Prostate gland (tissue), 2 donors: ENCODE results near the gene NTS. TPM values are rescaled to one million over a fixed set of nuclear protein-coding genes. Genes with fewer than 3 reads are reported as not detected.

Experiments used
- DNase-seq: peaks from one replicate; pipeline ENCODE4 v3.0.0-alpha.2; 2019; ENCODE audit warnings: low spot score
- H3K27ac ChIP-seq, 2 donors: fragments of 200-600 bp; sonication (generic); 2 replicates each; pipeline ENCODE4 v1.5.1; 2017 to 2019
- H3K27me3 ChIP-seq: fragments of 200-600 bp; sonication (generic); replicated peaks from 2 replicates; pipeline ENCODE4 v1.5.1; 2019; ENCODE audit not compliant: insufficient read depth
- H3K36me3 ChIP-seq, 2 donors: fragments of 200-600 bp; sonication (generic); 1 replicate in 1 of 2; 2 replicates in 1 of 2; pipeline versions ENCODE4 v1.5.1 to v1.8.1; 2017 to 2019
- H3K4me1 ChIP-seq: fragments of 200-600 bp; sonication (generic); replicated peaks from 2 replicates; pipeline ENCODE4 v1.5.1; 2019
- H3K4me3 ChIP-seq, 2 donors: fragments of 200-600 bp; sonication (generic); 2 replicates each; pipeline ENCODE4 v1.5.1; 2017 to 2019
- H3K9me3 ChIP-seq: fragments of 200-600 bp; sonication (generic); 2 replicates; pipeline ENCODE4 v1.5.1; 2017
- POLR2A ChIP-seq: fragments of 450-650 bp; IDR thresholded peaks from one replicate; pipeline ENCODE4 v1.6.1; 2016; ENCODE audit warnings: antibody characterized with exemption, mild to moderate bottlenecking
- POLR2AphosphoS5 ChIP-seq: sonication (generic); formaldehyde crosslinking; IDR thresholded peaks from one replicate; pipeline ENCODE4 v1.6.1; 2017; ENCODE audit warnings: antibody characterized with exemption
- WGBS: methylation state at CpG from one replicate; pipeline ENCODE4 v1.1.5; 2018; 5-methylcytosine and 5-hydroxymethylcytosine counted together
- intact Hi-C: fragments of 100-400 bp; cut with DNase I; formaldehyde crosslinking; loops from one replicate; pipeline ENCODE4 v1.14.2; 2022
- total RNA-seq, 2 donors: library from RNA; depleted of rRNA; stranded (reverse); fragments of >200 nt; gene quantifications; one replicate each; pipeline ENCODE4 v1.1.0, GENCODE V29; 2016
- TF ChIP-seq, protein P1 (sequence below), 4 experiments: fragments of 200-600 bp in 2 of 4; fragments of 450-650 bp in 2 of 4; sonication (generic) in 2 of 4; IDR thresholded peaks; 1 replicate in 3 of 4; 2 replicates in 1 of 4; pipeline ENCODE4 v1.5.1; 2016 to 2019; ENCODE audit warnings: antibody characterized with exemption in 4 of 4, mild to moderate bottlenecking in 2 of 4, moderate library complexity in 2 of 4

The NTS gene, protein sequence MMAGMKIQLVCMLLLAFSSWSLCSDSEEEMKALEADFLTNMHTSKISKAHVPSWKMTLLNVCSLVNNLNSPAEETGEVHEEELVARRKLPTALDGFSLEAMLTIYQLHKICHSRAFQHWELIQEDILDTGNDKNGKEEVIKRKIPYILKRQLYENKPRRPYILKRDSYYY
- total RNA-seq, result under 1 TPM in 1 of 2 donors, not detected in 1; 0.96 TPM

DNA sequence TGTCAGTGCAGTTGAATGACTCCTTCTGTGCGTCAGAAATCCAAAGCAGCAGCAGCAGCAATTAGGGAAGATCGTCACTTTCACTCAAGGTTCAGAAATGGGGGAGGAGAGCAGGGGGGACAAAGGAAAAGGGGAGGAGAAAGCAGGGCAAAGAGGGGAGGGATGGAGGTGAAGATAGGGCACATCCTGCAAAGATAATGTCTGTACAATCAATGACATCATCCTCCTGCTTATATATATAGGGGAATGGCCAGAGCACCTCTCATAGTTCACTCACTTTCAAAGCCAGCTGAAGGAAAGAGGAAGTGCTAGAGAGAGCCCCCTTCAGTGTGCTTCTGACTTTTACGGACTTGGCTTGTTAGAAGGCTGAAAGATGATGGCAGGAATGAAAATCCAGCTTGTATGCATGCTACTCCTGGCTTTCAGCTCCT lies at the start of gene NTS:
Gene NTS, plus strand, starts transcription at position 265 of the 431 bp plus-strand sequence. Its CDS starts 109 bp downstream, at position 374.
- Histone ChIP-seq H3K36me3 (no peaks in the 10 kb centered on the region), H3K9me3 (no peaks in the 10 kb centered on the region), H3K27ac (no peak within 1 kb of the TSS), H3K27me3 (no peaks in the 10 kb centered on the region), H3K4me3 (no peak within 1 kb of the TSS), H3K4me1 (no peaks in the 10 kb centered on the region)
- 25% methylated on average over 3 of the region's 3 CpGs for WGBS
- DNase-seq, result no peak
- TF ChIP-seq, protein P1, sequence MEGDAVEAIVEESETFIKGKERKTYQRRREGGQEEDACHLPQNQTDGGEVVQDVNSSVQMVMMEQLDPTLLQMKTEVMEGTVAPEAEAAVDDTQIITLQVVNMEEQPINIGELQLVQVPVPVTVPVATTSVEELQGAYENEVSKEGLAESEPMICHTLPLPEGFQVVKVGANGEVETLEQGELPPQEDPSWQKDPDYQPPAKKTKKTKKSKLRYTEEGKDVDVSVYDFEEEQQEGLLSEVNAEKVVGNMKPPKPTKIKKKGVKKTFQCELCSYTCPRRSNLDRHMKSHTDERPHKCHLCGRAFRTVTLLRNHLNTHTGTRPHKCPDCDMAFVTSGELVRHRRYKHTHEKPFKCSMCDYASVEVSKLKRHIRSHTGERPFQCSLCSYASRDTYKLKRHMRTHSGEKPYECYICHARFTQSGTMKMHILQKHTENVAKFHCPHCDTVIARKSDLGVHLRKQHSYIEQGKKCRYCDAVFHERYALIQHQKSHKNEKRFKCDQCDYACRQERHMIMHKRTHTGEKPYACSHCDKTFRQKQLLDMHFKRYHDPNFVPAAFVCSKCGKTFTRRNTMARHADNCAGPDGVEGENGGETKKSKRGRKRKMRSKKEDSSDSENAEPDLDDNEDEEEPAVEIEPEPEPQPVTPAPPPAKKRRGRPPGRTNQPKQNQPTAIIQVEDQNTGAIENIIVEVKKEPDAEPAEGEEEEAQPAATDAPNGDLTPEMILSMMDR (IDR thresholded peaks at IDR 0.05), result no peak
- TF ChIP-seq POLR2A (no peak), POLR2AphosphoS5 (no peak)
- intact Hi-C loops, result loop anchor here (5.0 kb wide), 1 partner anchor 402 kb away; no protein-coding TSS in a partner anchor

DNA sequence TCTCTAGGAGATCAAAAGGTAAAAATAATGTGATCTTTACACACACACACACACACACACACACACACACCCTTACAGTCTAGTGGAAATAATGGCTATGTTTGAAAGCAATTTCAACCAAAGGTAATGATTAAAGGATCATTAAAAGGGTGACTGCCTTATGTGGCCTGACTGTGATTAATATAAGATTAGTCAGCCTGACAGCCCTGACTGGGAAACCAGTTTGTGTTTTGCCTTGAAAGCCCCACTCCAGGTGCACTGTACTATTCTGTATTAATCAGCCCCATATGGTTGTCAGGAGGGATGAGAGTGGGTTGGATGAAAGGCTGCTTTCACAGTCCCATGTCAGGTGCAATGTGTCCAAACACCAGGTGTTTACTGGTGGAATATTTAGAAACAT lies 48.3 kb upstream of the NTS start:
- DNase-seq, result no peak
- Histone ChIP-seq H3K4me1 (no peaks in the 10 kb centered on the region), H3K4me3 (no peak overlapping the region), H3K36me3 (no peaks in the 10 kb centered on the region), H3K27ac (no peak overlapping the region), H3K9me3 (no peaks in the 10 kb centered on the region), H3K27me3 (no peaks in the 10 kb centered on the region)
- intact Hi-C loops, result no loop called here
- TF ChIP-seq, protein P1 (IDR thresholded peaks at IDR 0.05), result no peak
- TF ChIP-seq POLR2A (no peak), POLR2AphosphoS5 (no peak)

DNA sequence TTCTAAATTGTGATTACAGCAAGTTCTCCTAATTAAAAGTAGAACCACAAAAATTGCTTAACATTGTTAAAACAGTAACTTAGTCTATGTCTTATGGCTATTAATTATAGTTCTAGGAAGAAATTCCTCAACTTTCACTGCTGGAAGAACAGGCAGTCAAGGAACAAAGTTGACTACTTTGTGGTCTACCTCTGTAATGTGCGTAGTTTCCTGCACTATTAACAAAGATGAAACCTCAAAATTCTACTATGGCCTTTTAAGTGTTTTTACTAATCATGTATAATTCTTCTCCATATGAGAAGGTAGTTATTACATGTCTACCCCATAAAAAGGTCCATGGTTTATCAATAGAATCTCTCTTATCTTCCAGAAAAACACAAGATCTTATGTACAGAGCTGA lies 45.5 kb upstream of the NTS start:
- H3K27ac ChIP-seq, result no peak overlapping the region
- DNase-seq, result no peak
- no peaks in the 10 kb centered on the region for H3K4me1 ChIP-seq
- 98% methylated on average over 1 of the region's 1 CpG for WGBS
- intact Hi-C loops, result no loop called here
- H3K27me3 ChIP-seq, result no peaks in the 10 kb centered on the region
- TF ChIP-seq, protein P1 (IDR thresholded peaks at IDR 0.05), result no peak
- TF ChIP-seq POLR2A (no peak), POLR2AphosphoS5 (no peak)
- H3K9me3 ChIP-seq, result no peaks in the 10 kb centered on the region
- no peaks in the 10 kb centered on the region for H3K36me3 ChIP-seq
- H3K4me3 ChIP-seq, result no peak overlapping the region

DNA sequence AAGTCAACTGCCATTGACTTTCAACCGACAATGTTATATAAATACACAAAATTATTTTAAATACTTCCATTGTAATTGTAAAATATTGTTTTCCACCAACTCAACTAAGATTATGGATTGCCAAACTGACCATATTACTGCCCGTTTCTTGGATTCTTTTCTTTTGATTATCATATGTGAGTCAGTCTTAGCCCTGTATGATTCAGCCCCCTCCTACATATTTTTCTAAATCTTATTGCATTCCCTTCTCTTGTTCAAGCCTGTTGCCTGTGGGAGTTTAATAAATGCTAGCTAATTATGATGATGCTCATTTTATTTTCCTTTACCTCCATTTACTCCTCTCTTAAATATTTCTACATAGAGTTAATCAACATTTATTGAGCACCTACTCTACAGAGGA lies 44.7 kb upstream of the NTS start:
- H3K27me3 ChIP-seq, result no peaks in the 10 kb centered on the region
- H3K36me3 ChIP-seq, result no peaks in the 10 kb centered on the region
- H3K9me3 ChIP-seq, result no peaks in the 10 kb centered on the region
- H3K27ac ChIP-seq, result no peak overlapping the region
- no peak for DNase-seq
- intact Hi-C loops, result no loop called here
- H3K4me1 ChIP-seq, result no peaks in the 10 kb centered on the region
- no peak overlapping the region for H3K4me3 ChIP-seq
- WGBS, result 80% methylated on average over 2 of the region's 2 CpGs
- TF ChIP-seq POLR2A, result no peak
- TF ChIP-seq, protein P1 (IDR thresholded peaks at IDR 0.05), result no peak
- TF ChIP-seq POLR2AphosphoS5, result no peak

DNA sequence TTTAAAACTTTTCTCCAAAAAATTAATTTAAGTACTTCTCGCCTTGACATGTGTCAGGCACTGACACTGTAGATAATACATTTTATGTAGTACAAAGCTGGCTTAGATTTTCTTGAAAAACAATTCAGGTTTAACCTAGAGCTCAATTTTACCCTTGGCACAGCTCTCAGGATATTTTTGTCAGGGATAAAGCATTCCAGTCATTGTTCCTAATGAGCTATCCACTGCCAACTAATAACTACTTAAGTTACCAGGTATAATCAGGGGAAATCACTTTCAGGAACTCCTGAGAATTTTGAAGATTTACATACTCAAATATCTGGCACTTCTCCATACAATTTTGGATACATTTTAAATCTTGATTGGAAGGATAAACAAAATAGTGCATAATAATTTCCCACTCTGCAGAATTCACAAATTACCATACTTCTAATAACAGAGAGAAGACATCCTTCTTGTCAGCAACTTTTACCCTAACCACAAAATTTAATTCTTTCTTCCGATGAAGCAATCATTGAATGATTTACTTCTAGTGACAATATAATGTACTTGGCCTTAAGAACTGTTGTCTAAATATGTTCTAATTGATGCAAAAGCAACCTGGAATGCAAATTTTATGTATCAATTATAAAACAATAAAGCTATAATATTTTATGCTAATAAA lies 42.6 kb upstream of the NTS start:
- no peak for TF ChIP-seq POLR2AphosphoS5
- TF ChIP-seq, protein P1 (IDR thresholded peaks at IDR 0.05), result no peak
- no peak for TF ChIP-seq POLR2A
- H3K4me3 ChIP-seq, result no peak overlapping the region
- H3K27ac ChIP-seq, result no peak overlapping the region
- intact Hi-C loops, result no loop called here
- no peaks in the 10 kb centered on the region for H3K4me1 ChIP-seq
- no peaks in the 10 kb centered on the region for H3K27me3 ChIP-seq
- 70% methylated on average over 2 of the region's 2 CpGs for WGBS
- H3K9me3 ChIP-seq, result no peaks in the 10 kb centered on the region
- DNase-seq, result no peak
- no peaks in the 10 kb centered on the region for H3K36me3 ChIP-seq
